NCI-H187 (cell line): ENCODE data around the gene SP2.

ENCODE experiments used
- DNase-seq, 2 experiments: peaks; one replicate each; lab custom pipeline; 2025; lab: John Stamatoyannopoulos, UW

SP2 gene

GRCh38 chr17:47870056-47870455 is 26.0 kb upstream of the SP2 start:
- no peak for DNase-seq

DNA sequence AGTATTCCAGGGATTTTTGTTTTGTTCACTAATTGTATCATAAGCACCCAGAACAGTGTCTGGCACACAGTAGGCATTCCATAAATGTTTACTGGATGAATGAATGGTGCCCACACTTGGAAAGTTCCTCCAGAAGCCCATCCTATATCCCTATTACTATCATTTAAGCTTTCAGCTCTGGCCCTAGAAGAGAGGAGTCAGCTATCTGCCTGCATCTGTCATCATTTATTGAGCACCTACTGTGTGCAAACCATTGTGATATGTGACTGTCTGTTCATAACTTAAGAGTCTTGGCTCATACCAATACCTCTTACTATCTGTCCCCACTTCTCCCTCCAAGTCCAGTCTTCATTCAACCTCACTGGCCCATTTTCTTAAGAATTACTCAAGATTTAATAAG is 25.0 kb upstream of the SP2 start:
- DNase-seq, result no peak

DNA sequence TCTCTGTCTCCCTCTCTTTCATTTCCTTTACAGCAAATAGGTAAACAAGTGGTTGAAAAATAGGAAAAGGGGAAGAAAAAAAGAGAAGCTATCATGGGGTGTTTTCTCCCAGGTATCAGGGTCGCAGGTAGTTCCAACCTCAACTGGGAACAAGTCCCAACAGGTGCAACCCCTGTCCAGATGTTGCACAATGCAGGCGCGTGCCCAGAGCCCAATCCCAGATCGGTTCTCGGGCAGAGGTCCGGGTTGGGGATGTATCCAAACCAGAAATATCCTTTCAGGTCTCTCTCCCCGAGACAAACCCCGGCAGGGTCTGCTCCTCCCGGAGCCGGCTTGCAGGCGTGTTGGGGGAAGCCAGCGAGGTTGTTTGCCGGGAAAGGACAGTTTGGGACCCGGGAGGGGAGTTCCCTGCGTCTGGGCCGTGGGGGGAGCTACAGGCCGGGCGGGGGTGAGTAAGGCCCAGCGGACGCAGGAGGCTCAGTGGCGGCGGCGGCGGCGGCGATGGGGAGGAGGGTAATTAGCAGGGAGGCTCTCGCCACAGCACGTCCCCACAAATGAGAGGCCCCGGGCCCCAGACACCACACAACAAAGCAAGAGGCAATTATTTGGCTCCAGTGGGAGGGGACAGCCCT is 23.9 kb upstream of the SP2 start:
- no peak for DNase-seq

DNA sequence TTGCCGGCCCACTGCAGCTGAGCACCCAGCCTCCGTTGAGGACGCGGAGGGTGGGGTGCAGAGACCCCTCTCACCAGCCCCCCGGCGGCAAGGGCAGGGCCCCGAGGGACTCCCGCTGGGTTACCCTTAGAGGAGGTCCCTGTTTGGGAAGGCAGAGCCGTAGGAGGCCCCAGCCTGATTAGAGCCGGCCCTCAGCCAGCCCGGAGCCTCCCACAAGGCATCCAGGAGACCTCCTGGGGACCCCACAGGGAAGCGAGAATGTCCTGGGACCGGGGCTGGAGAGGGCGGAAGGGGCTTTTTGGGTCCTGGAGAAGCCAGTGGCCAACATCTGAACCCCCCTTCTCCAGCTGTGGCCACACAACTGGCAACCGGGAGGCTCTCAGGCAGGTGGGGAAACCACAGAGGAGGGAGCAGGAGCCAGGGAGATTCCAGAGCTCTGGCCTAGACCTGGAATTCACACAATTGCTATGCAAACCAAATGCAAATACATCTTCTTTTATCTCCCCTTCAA is 23.3 kb upstream of the SP2 start:
- no peak for DNase-seq

DNA sequence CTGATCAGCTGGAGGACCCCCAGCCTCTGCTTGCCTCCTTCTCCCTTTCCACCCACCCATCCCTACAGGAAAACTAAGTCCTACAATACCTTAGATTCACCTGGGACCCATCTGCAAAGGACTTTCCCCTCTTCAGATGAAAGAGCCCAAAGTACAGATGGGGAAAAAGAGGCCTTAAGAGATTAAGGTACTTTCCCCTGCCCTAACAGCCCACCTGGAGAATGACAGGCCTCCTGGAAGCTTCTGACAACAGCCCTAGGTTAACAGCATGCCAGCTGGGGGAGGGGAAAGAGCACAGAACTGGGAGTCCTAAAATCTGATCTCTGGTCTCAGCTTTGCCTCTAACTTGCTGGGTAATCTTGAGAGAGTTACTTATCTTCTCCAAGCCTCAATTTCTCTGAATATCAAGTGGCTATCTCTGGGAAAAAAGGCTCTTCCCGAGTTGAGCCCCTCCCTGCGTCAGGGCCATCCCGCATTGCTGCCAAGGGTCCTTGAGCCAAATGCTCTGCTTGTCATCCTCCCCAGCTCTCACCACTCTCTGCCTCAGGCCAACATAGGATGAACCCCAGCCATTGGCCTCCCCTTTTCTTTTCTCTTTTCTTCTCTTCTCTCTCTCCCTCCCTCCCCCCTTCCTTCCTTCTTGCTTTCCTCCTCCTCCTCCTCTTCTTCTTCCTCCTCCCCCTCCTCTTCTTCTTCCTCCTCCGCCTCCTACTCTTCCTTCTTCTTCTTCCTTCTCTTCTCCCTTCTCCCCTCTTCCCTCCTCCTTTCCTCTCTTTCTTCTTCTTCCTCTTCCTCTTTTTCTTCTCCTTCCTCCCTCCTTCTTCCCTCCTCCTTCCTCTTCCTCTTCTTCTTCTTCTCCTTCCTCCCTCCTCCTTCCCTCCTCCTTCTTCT is 22.6 kb upstream of the SP2 start:
- DNase-seq, result no peak

DNA sequence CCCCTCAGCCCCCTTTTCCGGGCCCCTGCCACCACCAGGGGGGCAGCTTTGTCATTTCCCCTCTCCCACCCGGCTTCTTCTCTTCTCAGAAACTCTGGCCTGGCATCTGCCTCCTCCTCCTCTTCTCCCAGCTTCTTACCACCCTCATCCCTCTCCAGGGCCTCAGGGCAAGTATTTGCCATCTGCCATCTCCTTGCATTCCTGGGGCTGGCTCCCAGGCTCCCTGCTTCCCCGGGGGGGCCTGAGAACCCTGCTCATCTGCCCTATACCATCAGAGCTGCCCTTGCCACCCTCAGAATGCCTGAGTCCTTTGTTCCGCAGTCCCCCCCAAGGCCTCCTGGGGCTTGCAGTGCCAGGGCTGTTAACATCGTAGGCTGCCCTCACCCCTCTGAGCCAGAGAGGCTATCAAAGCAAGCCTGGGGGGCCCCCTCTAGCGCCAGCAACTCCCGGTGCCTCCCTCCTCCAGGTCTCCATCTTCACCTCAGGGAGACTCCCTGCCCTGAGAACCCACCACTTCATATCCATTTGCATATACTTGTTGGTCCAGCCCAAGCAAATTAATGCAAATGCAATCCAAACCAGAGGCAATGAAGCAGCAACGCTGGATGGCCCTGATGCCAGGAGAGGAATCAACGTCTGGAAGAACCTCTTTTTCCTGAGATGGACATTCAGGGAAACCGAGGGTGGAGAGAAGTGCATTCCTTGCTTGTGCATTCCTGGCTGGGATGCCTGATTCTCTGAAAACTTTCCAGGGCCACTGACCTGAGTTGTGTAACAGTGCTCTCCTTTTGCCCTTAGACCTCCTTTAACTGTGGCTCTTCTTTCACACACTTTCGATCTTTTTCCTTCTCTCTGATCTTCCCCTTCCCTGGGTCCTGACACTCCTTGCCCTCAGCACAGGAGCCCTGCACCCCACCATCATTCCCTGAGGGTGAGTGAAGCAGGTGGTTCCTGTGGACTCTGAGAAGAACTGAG is 20.7 kb upstream of the SP2 start:
- no peak for DNase-seq

- no peak for DNase-seq
Observed at GRCh38 chr17:47877368-47878034, 18.5 kb upstream of the SP2 start.

DNA sequence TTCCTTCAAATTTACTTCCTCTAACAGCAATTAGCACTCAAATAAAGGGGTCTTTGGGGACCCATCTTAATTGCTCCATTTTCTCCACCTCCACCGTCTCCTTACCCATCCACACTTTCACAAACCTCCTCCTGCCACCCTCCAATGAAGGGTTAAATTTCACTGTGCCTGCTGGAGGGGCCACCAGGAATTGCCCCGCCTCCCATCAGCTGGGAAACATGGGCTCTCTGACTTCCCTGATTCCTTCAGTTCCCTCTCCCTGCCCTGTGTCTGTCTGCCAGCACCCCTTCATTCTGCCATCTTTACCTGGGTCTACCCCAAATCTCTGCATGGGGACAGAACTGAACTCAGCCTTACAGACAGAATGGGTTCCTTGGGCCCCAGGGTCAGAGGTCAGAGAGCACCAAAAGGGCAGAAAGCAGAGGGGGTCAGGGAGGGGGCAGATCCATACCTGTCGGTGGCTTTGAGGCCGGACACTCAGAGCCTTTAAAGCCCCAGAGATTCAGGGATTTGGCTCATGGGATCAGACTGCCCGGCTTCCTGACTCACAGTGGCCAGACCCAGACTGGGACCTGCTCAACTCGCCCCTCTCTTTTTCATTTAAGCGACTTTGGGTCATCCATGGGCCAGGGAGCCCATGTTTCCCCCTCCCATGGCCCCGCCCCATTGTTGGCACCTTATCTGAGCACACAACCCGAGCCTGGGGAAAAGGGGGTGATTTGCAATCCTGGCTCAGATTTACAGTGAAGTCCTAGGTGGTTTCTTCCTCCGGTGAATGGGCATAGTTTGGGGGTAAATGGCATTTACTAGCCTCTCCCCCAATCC is 17.6 kb upstream of the SP2 start:
- no peak for DNase-seq

- DNase-seq, result no peak
Observed at GRCh38 chr17:47879028-47879585, 16.9 kb upstream of the SP2 start.

DNA sequence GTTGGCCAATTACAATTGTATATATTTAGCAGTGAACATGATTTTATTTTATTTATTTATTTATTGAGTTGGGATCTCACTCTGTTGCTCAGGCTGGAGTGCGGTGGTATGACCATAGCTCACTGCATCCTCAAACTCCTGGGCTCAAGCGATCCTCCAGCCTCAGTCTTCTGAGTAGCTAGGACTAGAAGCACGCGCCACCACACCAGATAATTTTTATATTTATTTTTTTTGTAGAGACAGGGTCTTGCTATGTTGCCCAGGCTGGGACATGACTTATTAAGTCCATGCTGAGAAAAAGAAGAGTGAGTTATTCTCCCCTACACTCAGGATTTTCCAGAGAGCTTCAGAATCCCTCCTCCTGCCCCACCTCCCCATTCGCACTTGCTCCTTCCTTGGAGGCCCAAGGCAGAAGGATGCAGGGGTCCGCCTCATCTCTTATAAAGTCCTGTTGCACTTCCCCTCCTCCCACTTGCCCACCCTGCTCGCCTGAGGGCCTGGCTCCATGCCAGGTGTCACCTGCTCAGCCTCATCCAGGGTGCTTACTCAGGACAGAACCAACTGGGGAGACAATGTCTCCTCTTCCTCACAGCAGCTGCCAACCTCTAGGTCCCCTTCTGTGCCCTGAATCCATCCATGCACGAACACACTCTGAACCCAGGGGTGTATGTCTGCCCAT is 16.1 kb upstream of the SP2 start:
- DNase-seq, result no peak

GRCh38 chr17:47882247-47882646 is 13.8 kb upstream of the SP2 start:
- DNase-seq, result no peak

- no peak for DNase-seq
Observed at GRCh38 chr17:47882695-47883588, 13.1 kb upstream of the SP2 start.

DNA sequence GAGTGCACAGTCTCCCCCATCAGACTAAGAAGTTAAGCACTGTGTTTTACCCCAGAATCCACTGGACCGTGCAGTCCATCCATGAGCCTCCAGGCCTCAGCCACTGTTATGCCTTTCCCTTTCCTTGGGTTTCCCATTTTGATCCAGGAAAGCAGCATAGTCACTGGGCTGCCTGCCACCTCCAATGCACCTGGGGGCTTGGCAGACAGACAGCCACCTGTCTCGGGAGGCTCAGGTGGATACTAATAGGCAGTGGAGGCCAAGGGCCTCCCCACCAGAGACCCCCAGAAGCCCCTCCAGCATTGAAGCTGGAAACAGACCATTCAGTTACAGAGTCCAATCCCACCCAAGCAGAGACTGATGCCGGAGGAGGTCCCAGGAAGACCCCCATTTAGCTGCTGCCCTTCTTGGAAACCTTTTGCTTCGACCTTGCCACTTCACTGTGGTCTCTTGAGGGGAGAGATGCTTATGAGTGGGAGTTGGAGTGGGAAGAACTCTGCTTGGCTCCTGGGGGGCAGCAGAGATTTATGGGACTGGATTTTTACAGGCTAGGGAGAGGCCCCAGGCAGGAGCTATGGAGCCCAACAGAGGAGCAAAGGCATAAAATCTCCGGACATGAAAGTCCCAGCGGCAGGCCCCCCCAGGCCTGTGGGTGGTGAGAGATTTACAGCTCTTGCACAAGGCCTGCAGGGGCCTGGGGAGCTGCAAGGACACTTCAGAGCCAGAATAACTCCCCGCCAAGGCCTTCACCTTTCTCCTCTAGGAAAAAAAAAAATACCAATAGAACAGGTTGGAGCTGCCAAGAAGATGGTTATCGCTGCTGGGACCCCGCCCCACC is 12.2 kb upstream of the SP2 start:
- no peak for DNase-seq

DNA sequence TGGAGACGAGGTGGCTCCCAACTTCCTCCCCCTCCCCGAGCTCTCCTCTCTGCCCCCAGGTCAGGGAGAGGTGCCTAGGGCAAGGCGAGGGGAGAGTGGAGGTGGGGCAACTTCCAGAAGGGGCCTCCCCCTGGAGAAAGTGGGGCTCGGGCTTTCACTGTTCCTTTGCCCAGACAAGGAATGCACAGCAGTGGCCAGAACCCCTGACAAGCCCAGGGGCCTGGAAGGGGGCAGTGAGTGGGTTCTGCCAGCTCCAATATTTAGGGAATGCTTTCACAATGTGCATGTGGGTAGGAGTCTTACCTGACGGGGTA is 11.7 kb upstream of the SP2 start:
- no peak for DNase-seq

- no peak for DNase-seq
Observed at GRCh38 chr17:47884905-47885730, 10.9 kb upstream of the SP2 start.

GRCh38 chr17:47888293-47888692 is 7.7 kb upstream of the SP2 start:
- DNase-seq, result no peak
